Lung (tissue), 12 donors: ENCODE data around the gene RDX. TPM values are rescaled to one million over a fixed set of nuclear protein-coding genes. Genes with fewer than 3 reads are reported as not detected.

Experiments used
- ATAC-seq: fragments of 200-7000 bp; cut with Tn5 transposase; one replicate; pipeline ENCODE4 v1.9.1; 2020; ENCODE audit warnings: moderate number of reproducible peaks; ENCODE audit not compliant: insufficient read depth, low FRiP score
- DNase-seq, 3 donors: peaks; one replicate each; pipeline ENCODE4 v3.0.0-alpha.2; 2013 to 2017
- H3K27ac ChIP-seq, 2 donors: one replicate each; pipeline ENCODE4 v1.5.1; 2013; ENCODE audit warnings: mild to moderate bottlenecking in 2 of 2, moderate library complexity in 2 of 2, control low read depth in 1 of 2, inconsistent platforms in 1 of 2, low read depth in 1 of 2, low read length in 1 of 2
- H3K27me3 ChIP-seq, 3 donors: one replicate each; pipeline ENCODE4 v1.5.1; 2013; ENCODE audit warnings: low read length in 2 of 3; ENCODE audit not compliant: control insufficient read depth in 3 of 3, insufficient read depth in 3 of 3
- H3K36me3 ChIP-seq, 4 donors: one replicate each; pipeline ENCODE4 v1.5.1; 2013; ENCODE audit warnings: low read length in 4 of 4, mild to moderate bottlenecking in 1 of 4, moderate library complexity in 1 of 4; ENCODE audit not compliant: control insufficient read depth in 4 of 4, insufficient read depth in 4 of 4
- H3K4me1 ChIP-seq, 5 donors: one replicate each; pipeline ENCODE4 v1.5.1; 2013; ENCODE audit warnings: low read length in 5 of 5, mild to moderate bottlenecking in 2 of 5, moderate library complexity in 1 of 5; ENCODE audit not compliant: control insufficient read depth in 5 of 5, insufficient read depth in 5 of 5
- H3K4me3 ChIP-seq: one replicate; pipeline ENCODE4 v1.5.1; 2013; ENCODE audit warnings: mild to moderate bottlenecking, control low read depth, moderate library complexity
- H3K9ac ChIP-seq, 2 donors: one replicate each; pipeline ENCODE4 v1.5.1; 2013; ENCODE audit warnings: low read length in 2 of 2, control low read depth in 1 of 2; ENCODE audit not compliant: insufficient read depth in 1 of 2
- H3K9me3 ChIP-seq, 4 donors: one replicate each; pipeline ENCODE4 v1.5.1; 2013; ENCODE audit warnings: low read length in 3 of 4, mild to moderate bottlenecking in 1 of 4, moderate library complexity in 1 of 4; ENCODE audit not compliant: control insufficient read depth in 4 of 4, insufficient read depth in 3 of 4
- CTCF ChIP-seq: IDR thresholded peaks from 2 replicates; pipeline ENCODE4 v1.5.1; 2012; ENCODE audit warnings: mild to moderate bottlenecking; ENCODE audit errors: control extremely low read depth, extremely low read depth
- WGBS, 2 donors: extraction: QIAGEN DNeasy Blood & Tissue Kit; methylation state at CpG; one replicate each; pipeline ENCODE4 v1.1.7; 2013; 5-methylcytosine and 5-hydroxymethylcytosine counted together
- polyA plus RNA-seq, 2 donors: library from polyadenylated mRNA; stranded (reverse); fragments of 200-250 nt; gene quantifications; one replicate each; pipeline ENCODE4 v1.2.1, GENCODE V29; 2013
- total RNA-seq, 2 donors: library from RNA; depleted of rRNA in 1 of 2; stranded (reverse); fragments of >200 nt in 1 of 2; gene quantifications; one replicate each; pipeline ENCODE4 v1.2.1, GENCODE V29; 2014 to 2021
- donor health status: control.
- donor health status: control.
- donor health status: Bipolar disorder and iron deficiency.
- donor health status: healthy.
- donor health status: DM: yes; HTN: yes; CAD: no.

RDX gene
- total and polyA plus RNA-seq, 4 donors: 21.8 to 144 (median 59.2) TPM

- Histone ChIP-seq H3K9ac (no peak overlapping the region), H3K4me1 (no peaks in the 10 kb centered on the region), H3K9me3 (no peaks in the 10 kb centered on the region), H3K36me3 (no peaks in the 10 kb centered on the region), H3K4me3 (no peak overlapping the region), H3K27me3 (no peaks in the 10 kb centered on the region), H3K27ac (no peak overlapping the region)
- DNase-seq (no peak), ATAC-seq (no peak)
- 66 to 81% methylated on average over 3 of the region's 3 CpGs for WGBS, 2 donors
- TF ChIP-seq CTCF: no peak
Measured at GRCh38 chr11:110336054-110336453, 39.6 kb upstream of the RDX start.

DNA sequence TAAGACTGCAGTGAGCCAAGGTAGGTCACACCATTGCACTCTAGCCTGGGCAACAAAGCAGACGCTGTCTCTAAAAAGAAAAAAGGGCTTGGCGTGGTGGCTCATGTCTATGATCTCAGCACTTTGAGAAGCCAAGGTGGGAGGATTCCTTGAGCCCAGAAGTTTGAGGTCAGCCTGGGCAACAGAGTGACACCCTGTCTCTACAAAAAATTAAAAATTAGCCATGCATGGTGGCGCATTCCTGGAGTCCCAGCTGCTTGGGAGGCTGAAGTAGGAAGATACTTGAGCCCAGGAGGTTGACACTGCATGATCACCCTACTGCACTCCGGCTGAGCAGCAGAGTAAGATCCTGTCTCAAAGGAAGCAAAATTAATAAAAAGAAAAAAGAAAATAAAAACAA is 38.9 kb upstream of the RDX start:
- H3K4me3 ChIP-seq: no peak overlapping the region
- DNase-seq: no peak
- WGBS, 2 donors: 90 to 95% methylated on average over 4 of the region's 4 CpGs
- no peaks in the 10 kb centered on the region for H3K4me1 ChIP-seq
- no peak overlapping the region for H3K9ac ChIP-seq
- H3K9me3 ChIP-seq: no peaks in the 10 kb centered on the region
- no peak for TF ChIP-seq CTCF
- H3K27ac ChIP-seq: no peak overlapping the region
- no peaks in the 10 kb centered on the region for H3K27me3 ChIP-seq
- no peaks in the 10 kb centered on the region for H3K36me3 ChIP-seq
- no peak for ATAC-seq

GRCh38 chr11:110331626-110332025 is 35.2 kb upstream of the RDX start:
- ATAC-seq (no peak), DNase-seq (no peak)
- Histone ChIP-seq H3K4me1 (peaks cover 0 to 3% (median 0%) of the 10 kb centered on the region in 5 donors), H3K4me3 (no peak overlapping the region), H3K9ac (no peak overlapping the region), H3K27ac (no peak overlapping the region), H3K36me3 (no peaks in the 10 kb centered on the region), H3K27me3 (no peaks in the 10 kb centered on the region), H3K9me3 (peaks cover 0 to 6% (median 0%) of the 10 kb centered on the region in 4 donors)
- 63 to 76% methylated on average over 1 of the region's 1 CpG for WGBS, 2 donors
- no peak for TF ChIP-seq CTCF

DNA sequence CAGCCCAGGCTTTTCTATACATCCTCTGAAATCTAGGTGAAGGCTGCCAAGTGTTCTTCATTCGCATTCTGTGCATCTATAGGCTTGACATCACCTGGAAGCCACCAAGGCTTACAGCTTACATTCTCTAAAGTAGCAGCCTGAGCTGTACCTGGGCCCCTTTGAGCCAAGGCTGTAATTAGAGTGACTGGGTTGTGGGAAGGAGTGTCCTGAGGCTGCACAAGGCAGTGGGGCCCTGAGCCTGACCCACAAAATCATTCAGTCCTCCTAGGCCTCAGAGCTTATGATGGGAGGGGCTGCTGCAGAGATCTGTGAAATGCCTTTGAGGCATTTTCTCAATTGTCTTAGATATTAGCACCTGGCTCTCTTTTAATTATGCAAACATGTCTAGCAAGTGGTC is 33.0 kb upstream of the RDX start:
- Histone ChIP-seq H3K36me3 (no peaks in the 10 kb centered on the region), H3K9ac (no peak overlapping the region), H3K4me3 (no peak overlapping the region), H3K27ac (no peak overlapping the region), H3K9me3 (peaks cover 0 to 8% (median 0%) of the 10 kb centered on the region in 4 donors), H3K4me1 (peaks cover 0 to 3% (median 0%) of the 10 kb centered on the region in 5 donors), H3K27me3 (no peaks in the 10 kb centered on the region)
- TF ChIP-seq CTCF: no peak
- ATAC-seq (no peak), DNase-seq (no peak)
- 96 to 100% methylated on average over 1 of the region's 1 CpG for WGBS, 2 donors
